BE2C (cell line): ENCODE measurements around the gene ARHGAP21.
"Not testable (repeated sequence)": the region's sequence is repeated elsewhere in the genome, so short reads cannot be mapped to it uniquely, and the experiment has no call there.

ENCODE experiments used
- DNase-seq: peaks from one replicate; pipeline ENCODE4 v3.0.0-alpha.2; 2020
- H3K27me3 ChIP-seq: fragments of 250-450 bp; sonication (Bioruptor Pico); 2 replicates; pipeline ENCODE4 v1.5.1; 2020; ENCODE audit warnings: mild to moderate bottlenecking
- H3K36me3 ChIP-seq: fragments of 250-450 bp; sonication (Bioruptor Pico); 2 replicates; pipeline ENCODE4 v1.5.1; 2020; ENCODE audit warnings: mild to moderate bottlenecking
- H3K4me1 ChIP-seq: fragments of 250-450 bp; sonication (Bioruptor Pico); 2 replicates; pipeline ENCODE4 v1.5.1; 2020
- H3K4me3 ChIP-seq: 2 replicates; pipeline ENCODE4 v1.5.1; 2011; ENCODE audit warnings: low read depth, low read length
- H3K9me3 ChIP-seq: fragments of 250-450 bp; sonication (Bioruptor Pico); 2 replicates; pipeline ENCODE4 v1.5.1; 2020
- CTCF ChIP-seq: IDR thresholded peaks from 2 replicates; pipeline ENCODE4 v1.5.1; 2012; ENCODE audit warnings: mild to moderate bottlenecking, low read depth, low read length

The ARHGAP21 gene

GRCh38 chr10:24737001-24737400 lies 13.3 kb upstream of the ARHGAP21 start:
- no peak for TF ChIP-seq CTCF
- no peaks in the 10 kb centered on the region for H3K36me3 ChIP-seq
- no peaks in the 10 kb centered on the region for H3K9me3 ChIP-seq
- H3K27me3 ChIP-seq, result no peaks in the 10 kb centered on the region
- H3K4me3 ChIP-seq, result no peak overlapping the region
- H3K4me1 ChIP-seq, result no peaks in the 10 kb centered on the region
- no peak for DNase-seq

- DNase-seq, result no peak
- no peak for TF ChIP-seq CTCF
These were observed 8.3 kb upstream of the ARHGAP21 start for GRCh38 chr10:24731942-24732341.

GRCh38 chr10:24730811-24731210 lies 7.1 kb upstream of the ARHGAP21 start:
- Histone ChIP-seq H3K9me3 (no peaks in the 10 kb centered on the region), H3K36me3 (no peaks in the 10 kb centered on the region), H3K27me3 (no peaks in the 10 kb centered on the region), H3K4me3 (no peak overlapping the region), H3K4me1 (no peaks in the 10 kb centered on the region)
- no peak for TF ChIP-seq CTCF
- DNase-seq, result no peak

More at GRCh38 chr10:24731942-24732341, 8.3 kb upstream of the ARHGAP21 start:
- Histone ChIP-seq H3K36me3 (no peaks in the 10 kb centered on the region), H3K9me3 (no peaks in the 10 kb centered on the region), H3K27me3 (no peaks in the 10 kb centered on the region), H3K4me1 (no peaks in the 10 kb centered on the region), H3K4me3 (no peak overlapping the region)

GRCh38 chr10:24727786-24728185 lies 4.1 kb upstream of the ARHGAP21 start:
- H3K36me3 ChIP-seq, result no peaks in the 10 kb centered on the region
- no peaks in the 10 kb centered on the region for H3K9me3 ChIP-seq
- peak; percentile 15 for DNase-seq
- TF ChIP-seq CTCF, result peak; percentile 44
- H3K27me3 ChIP-seq, result no peaks in the 10 kb centered on the region
- H3K4me3 ChIP-seq, result no peak overlapping the region
- no peaks in the 10 kb centered on the region; the same call in 1 of the 2 replicates for H3K4me1 ChIP-seq

- Histone ChIP-seq H3K9me3 (no peaks in the 10 kb centered on the region), H3K4me3 (no peak overlapping the region), H3K4me1 (no peaks in the 10 kb centered on the region; the same call in 1 of the 2 replicates), H3K36me3 (no peaks in the 10 kb centered on the region), H3K27me3 (no peaks in the 10 kb centered on the region)
- no peak for TF ChIP-seq CTCF
- DNase-seq, result no peak
These were observed 2.9 kb upstream of the ARHGAP21 start for GRCh38 chr10:24726626-24727025.

- H3K27me3 ChIP-seq, DNase-seq, H3K9me3 ChIP-seq, H3K4me3 ChIP-seq, H3K4me1 ChIP-seq, H3K36me3 ChIP-seq: not testable (repeated sequence)
These were observed 2.3 kb upstream of the ARHGAP21 start for GRCh38 chr10:24726029-24726428.
